BJ (cell line): ENCODE results near the gene TYRO3. TPM values are rescaled to one million over a fixed set of nuclear protein-coding genes. Genes with fewer than 3 reads are reported as not detected.
"Not testable (repeated sequence)": the region's sequence is repeated elsewhere in the genome, so short reads cannot be mapped to it uniquely, and the experiment has no call there.

Experiments used
- CTCF ChIA-PET: fragments of 350-600 bp; formaldehyde crosslinking; extraction: SDS; loops from one replicate; lab custom pipeline; 2021; ENCODE audit warnings: antibody characterized with exemption, inconsistent platforms; lab: Yijun Ruan, JAX
- POLR2A ChIA-PET: fragments of 300-600 bp; sonication (Branson Sonifier 250); formaldehyde crosslinking; extraction: SDS; loops from one replicate; lab custom pipeline; 2021; ENCODE audit warnings: antibody characterized with exemption; lab: Charles Lee
- DNase-seq: peaks from one replicate; pipeline ENCODE4 v3.0.0-alpha.2; 2011; ENCODE audit warnings: low read depth
- H3K27me3 ChIP-seq: 2 replicates; pipeline ENCODE4 v1.6.0; 2011; ENCODE audit warnings: low read length; ENCODE audit not compliant: control insufficient read depth, insufficient read depth
- H3K36me3 ChIP-seq: 2 replicates; pipeline ENCODE4 v1.5.1; 2011; ENCODE audit warnings: low read length; ENCODE audit not compliant: control insufficient read depth, insufficient read depth
- H3K4me3 ChIP-seq: 2 replicates; pipeline ENCODE4 v1.5.1; 2011; ENCODE audit warnings: low read depth, mild to moderate bottlenecking, control low read depth, low read length
- polyA plus RNA-seq: library from polyadenylated mRNA; depleted of rRNA; stranded (reverse); fragments of >200 nt; gene quantifications from 2 replicates; pipeline ENCODE4 v1.2.3, GENCODE V29; 2011
- TF ChIP-seq, protein P1 (sequence below): IDR thresholded peaks from 2 replicates; pipeline ENCODE4 v1.5.1; 2011; ENCODE audit warnings: low read depth, mild to moderate bottlenecking, control low read depth, inconsistent platforms, low read length, moderate library complexity; ENCODE audit not compliant: insufficient read depth

TYRO3 gene
- polyA plus RNA-seq, 1 experiment, result 18.8 TPM

DNA sequence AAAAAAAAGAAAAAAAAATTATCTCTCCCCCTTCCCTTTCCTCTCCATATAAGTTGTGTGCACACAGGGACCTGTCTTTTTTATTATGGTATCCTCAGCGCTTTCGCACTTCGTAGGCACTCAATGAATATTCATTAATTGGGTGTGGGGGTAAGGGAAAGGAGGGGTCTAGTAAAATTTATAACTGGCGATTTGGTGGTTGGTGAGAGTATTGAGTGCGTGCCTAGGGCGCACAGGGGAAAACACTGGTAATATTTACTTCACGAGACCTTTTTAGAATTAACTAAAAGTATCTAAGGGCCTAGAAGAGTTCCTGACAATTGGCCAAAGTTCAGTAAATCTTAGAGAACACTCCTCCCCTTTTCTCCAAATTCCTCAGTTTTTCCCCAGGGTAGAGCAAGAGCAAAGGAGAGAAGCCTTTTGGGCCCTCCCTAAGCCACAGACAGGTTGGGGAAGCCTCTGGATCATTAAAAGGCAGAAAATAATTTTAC is 25.7 kb downstream of the TYRO3 start:
- Histone ChIP-seq H3K27me3 (no peaks in the 10 kb centered on the region), H3K36me3 (no peaks in the 10 kb centered on the region), H3K4me3 (no peak overlapping the region; the same call in 1 of the 2 replicates)
- TF ChIP-seq, protein P1, sequence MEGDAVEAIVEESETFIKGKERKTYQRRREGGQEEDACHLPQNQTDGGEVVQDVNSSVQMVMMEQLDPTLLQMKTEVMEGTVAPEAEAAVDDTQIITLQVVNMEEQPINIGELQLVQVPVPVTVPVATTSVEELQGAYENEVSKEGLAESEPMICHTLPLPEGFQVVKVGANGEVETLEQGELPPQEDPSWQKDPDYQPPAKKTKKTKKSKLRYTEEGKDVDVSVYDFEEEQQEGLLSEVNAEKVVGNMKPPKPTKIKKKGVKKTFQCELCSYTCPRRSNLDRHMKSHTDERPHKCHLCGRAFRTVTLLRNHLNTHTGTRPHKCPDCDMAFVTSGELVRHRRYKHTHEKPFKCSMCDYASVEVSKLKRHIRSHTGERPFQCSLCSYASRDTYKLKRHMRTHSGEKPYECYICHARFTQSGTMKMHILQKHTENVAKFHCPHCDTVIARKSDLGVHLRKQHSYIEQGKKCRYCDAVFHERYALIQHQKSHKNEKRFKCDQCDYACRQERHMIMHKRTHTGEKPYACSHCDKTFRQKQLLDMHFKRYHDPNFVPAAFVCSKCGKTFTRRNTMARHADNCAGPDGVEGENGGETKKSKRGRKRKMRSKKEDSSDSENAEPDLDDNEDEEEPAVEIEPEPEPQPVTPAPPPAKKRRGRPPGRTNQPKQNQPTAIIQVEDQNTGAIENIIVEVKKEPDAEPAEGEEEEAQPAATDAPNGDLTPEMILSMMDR, result no peak
- DNase-seq, result no peak
- ChIA-PET POLR2A (no interaction called here), CTCF (interaction anchor here (0.6 to 3.5 kb wide), 10 partner anchors 8 to 219 kb away, joined by 3 to 29 read pairs (median 5); no protein-coding TSS in a partner anchor)

DNA sequence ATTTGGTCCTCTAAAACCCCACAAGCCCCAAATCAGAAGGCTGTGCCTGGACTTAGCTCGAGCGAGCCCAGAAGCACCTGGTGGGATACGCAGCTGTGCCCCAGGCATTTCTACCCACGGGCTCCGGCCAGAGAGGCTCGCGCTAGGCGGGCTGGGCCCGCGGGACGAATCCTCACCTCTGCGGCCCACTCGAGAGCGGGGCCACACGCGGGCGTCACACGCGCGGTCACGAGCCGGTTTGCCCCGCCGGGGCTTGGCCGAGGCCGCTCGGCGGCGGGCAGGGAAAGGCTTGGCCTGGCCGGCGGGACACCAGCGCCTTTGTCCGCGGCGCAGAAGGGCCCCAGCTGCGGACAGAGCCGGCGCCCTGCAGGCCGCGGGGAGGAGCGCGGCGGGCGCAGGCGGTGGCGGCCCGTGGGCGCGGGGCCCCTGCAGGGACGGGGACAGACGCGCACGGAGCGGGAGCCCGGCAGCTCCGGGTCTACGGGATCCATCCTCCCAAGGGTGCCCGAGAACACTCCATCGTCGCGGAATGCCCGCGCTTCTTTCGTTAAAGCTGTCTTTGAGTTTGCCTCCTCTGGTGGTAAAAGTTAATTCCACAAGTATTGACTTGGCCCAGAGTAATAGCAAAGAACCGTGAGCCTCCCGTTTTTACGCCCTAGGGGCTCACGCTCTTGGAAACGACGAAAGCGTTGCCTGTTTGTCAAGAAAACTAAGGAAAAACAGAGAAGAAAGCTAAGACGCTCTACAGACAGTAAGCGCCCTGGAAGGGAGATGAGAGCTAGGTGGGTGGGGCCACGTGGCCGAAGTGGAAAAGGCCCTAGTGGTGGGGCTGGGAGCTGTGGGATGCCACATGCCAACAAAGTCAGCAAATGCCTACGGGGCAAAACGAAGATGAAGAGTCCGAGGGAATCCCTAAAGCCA is 26.4 kb downstream of the TYRO3 start:
- peaks cover 2% of the 10 kb centered on the region; the same call in 1 of the 2 replicates for H3K27me3 ChIP-seq
- peak overlapping the region; percentile 30 for H3K4me3 ChIP-seq
- H3K36me3 ChIP-seq, result no peaks in the 10 kb centered on the region
- DNase-seq, result no peak
- TF ChIP-seq, protein P1, result peak; percentile 58
- POLR2A ChIA-PET, result no interaction called here
- CTCF ChIA-PET, result interaction anchor here (0.6 to 3.5 kb wide), 17 partner anchors 9 to 228 kb away, joined by 3 to 29 read pairs (median 3); no protein-coding TSS in a partner anchor

DNA sequence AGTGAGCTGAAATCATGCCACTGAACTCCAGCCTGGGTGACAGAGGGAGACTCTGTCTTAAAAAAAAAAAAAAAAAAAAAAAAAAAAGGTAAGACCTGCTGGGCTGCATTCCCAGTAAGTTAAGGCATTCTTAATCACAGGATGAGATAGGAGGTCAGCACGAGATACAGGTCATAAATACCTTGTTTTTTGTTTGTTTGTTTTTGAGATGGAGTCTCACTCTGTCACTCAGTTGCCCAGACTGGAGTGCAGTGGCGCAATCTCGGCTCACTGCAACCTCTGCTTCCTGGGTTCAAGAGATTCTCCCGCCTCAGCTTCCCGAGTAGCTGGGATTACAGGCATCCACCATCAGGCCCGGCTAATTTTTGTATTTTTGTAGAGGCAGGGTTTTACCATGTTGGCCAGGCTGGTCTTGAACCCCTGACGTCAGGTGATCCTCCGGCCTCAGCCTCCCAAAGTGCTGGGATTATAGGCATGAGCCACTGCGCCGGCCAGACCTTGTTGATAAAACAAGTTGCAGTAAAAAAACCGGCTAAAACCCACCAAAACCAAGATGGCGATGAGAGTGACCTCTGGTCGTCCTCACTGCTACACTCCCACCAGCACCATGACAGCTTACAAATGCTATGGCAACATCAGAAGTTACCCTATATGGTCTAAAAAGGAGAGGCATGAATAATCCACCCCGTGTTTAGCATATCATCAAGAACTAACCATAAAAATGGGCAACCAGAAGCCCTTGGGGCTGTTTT is 27.7 kb downstream of the TYRO3 start:
- H3K27me3 ChIP-seq, DNase-seq, H3K36me3 ChIP-seq, H3K4me3 ChIP-seq, POLR2A ChIA-PET: not testable (repeated sequence)
- CTCF ChIA-PET, result interaction anchor here (1.5 to 3.5 kb wide), 4 partner anchors 8 to 121 kb away, joined by 5 to 29 read pairs (median 12); no protein-coding TSS in a partner anchor

DNA sequence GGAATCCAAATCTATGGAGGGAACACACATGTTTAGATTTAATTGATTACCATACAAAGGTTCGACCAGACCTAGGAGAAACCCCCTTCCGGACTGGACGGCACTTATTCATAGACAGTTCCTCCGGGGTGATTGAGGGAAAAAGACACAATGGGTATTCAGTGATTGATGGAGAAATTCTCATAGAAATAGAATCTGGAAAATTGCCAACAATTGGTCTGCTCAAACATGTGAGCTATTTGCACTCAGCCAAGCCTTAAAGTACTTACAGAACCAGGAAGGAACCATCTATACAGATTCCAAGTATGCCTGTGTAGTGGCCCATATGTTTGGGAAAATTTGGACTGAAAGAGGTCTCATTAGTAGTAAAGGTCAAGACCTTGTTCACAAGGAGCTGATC is 30.0 kb downstream of the TYRO3 start:
- H3K4me3 ChIP-seq, H3K27me3 ChIP-seq, POLR2A ChIA-PET, H3K36me3 ChIP-seq, DNase-seq, CTCF ChIA-PET: not testable (repeated sequence)

DNA sequence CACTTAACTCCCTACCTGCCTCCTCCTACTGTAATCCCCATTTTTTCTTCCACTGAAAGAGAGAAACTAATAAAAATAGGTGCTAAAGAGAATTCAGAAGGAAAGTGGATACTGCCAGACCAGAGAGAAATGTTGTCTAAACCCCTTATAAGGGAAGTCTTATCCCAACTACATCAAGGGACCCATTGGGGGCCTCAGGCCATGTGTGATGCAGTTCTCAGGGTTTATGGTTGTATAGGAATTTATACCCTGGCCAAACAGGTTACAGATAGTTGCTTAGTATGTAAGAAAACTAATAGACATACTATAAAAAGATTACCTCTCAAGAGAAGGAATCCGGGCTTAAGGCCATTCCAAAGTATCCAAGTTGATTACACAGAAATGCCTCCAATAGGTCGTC is 30.6 kb downstream of the TYRO3 start:
- H3K36me3 ChIP-seq, H3K4me3 ChIP-seq, H3K27me3 ChIP-seq, POLR2A ChIA-PET, DNase-seq: not testable (repeated sequence)
- CTCF ChIA-PET, result interaction anchor here (1.1 kb wide), 1 partner anchor 14 kb away, joined by 3 read pairs; no protein-coding TSS in a partner anchor

DNA sequence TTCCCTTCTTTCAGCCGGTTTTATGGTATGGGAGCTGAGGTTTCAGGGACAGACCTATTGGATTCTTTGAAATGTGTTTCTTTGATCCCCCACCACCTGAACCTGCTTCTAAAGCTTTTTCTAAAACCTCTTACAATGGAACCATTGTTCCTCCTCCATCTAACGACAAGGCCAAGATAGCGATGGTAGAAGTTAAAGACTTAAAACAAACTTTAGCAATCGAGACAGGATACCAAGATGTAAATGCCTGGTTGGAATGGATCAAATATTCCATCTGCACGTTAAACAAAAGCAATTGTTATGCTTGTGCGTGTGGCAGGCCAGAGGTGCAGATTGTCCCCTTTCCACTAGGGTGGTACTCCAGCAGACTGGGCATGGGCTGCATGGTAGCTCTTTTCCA is 32.2 kb downstream of the TYRO3 start:
- DNase-seq, H3K4me3 ChIP-seq, H3K36me3 ChIP-seq, H3K27me3 ChIP-seq, POLR2A ChIA-PET: not testable (repeated sequence)
- CTCF ChIA-PET, result interaction anchor here (0.7 to 1.8 kb wide), 5 partner anchors 10 to 221 kb away, joined by 3 to 7 read pairs (median 3); no protein-coding TSS in a partner anchor

DNA sequence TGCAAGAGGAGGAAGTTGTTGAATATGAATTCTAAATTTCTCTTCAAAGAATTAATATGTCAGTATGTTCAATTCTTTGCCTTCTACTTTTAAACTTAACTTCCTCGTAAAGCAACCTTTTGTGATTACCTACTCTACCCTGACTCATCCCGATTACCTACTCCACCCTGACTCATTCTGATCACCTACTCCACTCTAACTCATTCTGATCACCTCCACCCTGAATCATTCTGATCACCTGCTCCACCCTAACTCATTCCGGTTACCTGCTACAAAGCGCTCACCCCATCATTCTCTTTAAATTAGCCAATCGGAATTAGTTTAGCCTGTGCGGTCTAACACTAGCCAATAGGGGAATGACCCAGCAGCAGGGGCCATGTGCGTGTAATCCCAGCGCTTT is 33.7 kb downstream of the TYRO3 start:
- H3K4me3 ChIP-seq, H3K27me3 ChIP-seq, POLR2A ChIA-PET, H3K36me3 ChIP-seq, DNase-seq: not testable (repeated sequence)
- CTCF ChIA-PET, result interaction anchor here (1.4 to 1.8 kb wide), 2 partner anchors 11 to 21 kb away, joined by 3 to 7 read pairs; no protein-coding TSS in a partner anchor
